ENCODE results near the gene IFT27. TPM values are rescaled to one million over a fixed set of nuclear protein-coding genes. Genes with fewer than 3 reads are reported as not detected.
A peak's percentile ranks its signal among the peaks of the same experiment; 100 is the strongest.

IFT27 gene, protein sequence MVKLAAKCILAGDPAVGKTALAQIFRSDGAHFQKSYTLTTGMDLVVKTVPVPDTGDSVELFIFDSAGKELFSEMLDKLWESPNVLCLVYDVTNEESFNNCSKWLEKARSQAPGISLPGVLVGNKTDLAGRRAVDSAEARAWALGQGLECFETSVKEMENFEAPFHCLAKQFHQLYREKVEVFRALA
- 11.5 to 19.2 TPM (median 18.5 TPM) in 3 replicates for polyA plus RNA-seq
- 5.1 TPM for polyA plus RNA-seq (2011; ENCODE audit: low read depth)
- polyA plus RNA-seq (2011; cell fraction: cytosol; rRNA removed), result 6.9 and 8.3 TPM in 2 replicates
- polyA plus RNA-seq (2011; cell fraction: nucleus; rRNA removed), result 37.0 and 41.5 TPM in 2 replicates
- 14.3 and 19.6 TPM in 2 replicates for polyA plus RNA-seq (2012; ENCODE audit: low replicate concordance)
- 10.2 to 11.8 TPM (median 10.3 TPM) in 3 replicates for polyA minus RNA-seq
- 8.1 TPM for polyA minus RNA-seq (2011; cell fraction: cytosol; rRNA and poly(A)+ RNA removed)
- 6.1 and 10.9 TPM in 2 replicates for polyA minus RNA-seq (2011; cell fraction: nucleus; rRNA and poly(A)+ RNA removed)

DNA sequence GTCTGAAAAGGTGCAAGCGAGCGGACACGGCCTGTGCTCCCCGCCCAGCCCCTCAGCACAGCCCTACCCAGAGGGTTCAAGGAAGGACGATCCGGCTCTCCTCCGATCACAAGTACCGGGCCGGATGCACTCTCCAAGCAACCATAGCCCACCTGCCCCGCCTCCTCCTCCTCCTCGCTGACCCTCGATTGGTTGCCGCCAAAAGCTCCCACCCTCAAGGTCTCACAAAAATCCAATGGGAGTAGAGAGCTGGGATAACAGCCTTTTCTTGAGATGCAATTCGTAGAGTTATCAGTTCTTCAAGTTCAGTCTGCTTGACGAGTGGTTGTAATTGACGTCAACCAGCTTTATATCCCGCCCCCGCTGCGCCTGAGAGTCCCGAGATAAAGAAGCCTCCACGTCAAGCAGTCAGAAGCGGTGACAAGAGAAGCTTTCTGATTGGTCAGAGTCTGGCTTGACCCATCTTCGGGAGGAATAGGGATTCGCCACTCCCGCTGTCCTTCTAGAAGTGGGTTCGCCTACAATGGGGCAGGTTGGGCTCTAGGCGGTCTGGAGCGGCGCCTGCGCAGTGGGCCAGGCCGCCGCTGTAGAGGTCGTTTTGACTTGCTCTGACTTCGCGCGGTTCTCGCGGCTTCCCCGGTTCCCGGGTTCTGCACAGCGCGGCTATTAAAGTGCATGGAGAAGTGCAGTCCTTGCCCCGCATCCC lies at the start of gene IFT27:
TSS of gene IFT27 (minus strand) at position 156 of the 706 bp plus-strand sequence. CDS start 412 bp downstream, outside the sequence.
- Histone ChIP-seq H2AFZ (ENCODE audit: control insufficient read depth, low read length) (peak within 1 kb of the TSS; percentile 85), H3K9me3 (ENCODE audit: control insufficient read depth, low read depth, low read length) (no peaks in the 10 kb centered on the region)
- peak; percentile 98 for FAIRE-seq

DNA sequence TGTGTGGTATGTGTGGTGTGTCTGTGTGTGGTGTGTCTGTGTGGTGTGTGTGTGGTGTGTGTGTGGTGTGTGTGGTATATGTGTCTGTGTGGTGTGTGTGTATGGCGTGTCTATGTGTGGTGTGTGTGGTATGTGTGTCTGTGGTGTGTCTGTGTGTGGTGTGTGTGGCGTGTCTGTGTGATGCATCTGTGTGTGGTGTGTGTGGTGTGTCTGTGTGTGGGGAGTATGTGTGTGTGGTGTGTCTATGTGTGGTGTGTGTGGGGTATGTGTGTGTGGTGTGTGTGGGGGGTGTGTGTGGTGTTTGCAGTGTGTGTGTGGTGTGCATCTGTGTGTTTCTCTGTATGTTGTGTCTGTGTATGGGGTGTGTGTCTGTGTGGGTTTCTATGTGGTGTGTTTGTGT lies 48.7 kb upstream of the IFT27 start:
- FAIRE-seq, result no peak
- no peak for TF ChIP-seq EZH2 (IDR thresholded peaks at IDR 0.05; ENCODE audit: low read length)
- TF ChIP-seq, protein P1, sequence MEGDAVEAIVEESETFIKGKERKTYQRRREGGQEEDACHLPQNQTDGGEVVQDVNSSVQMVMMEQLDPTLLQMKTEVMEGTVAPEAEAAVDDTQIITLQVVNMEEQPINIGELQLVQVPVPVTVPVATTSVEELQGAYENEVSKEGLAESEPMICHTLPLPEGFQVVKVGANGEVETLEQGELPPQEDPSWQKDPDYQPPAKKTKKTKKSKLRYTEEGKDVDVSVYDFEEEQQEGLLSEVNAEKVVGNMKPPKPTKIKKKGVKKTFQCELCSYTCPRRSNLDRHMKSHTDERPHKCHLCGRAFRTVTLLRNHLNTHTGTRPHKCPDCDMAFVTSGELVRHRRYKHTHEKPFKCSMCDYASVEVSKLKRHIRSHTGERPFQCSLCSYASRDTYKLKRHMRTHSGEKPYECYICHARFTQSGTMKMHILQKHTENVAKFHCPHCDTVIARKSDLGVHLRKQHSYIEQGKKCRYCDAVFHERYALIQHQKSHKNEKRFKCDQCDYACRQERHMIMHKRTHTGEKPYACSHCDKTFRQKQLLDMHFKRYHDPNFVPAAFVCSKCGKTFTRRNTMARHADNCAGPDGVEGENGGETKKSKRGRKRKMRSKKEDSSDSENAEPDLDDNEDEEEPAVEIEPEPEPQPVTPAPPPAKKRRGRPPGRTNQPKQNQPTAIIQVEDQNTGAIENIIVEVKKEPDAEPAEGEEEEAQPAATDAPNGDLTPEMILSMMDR (optimal IDR thresholded peaks at IDR 0.05 in 1 of 3, IDR thresholded peaks at IDR 0.05 in 1 of 3, conservative IDR thresholded peaks at IDR 0.05 in 1 of 3; ENCODE audit: extremely low read depth in 1 of 3, insufficient read depth in 2 of 3, low read length in 3 of 3), result no peak

More for the DNA sequence above, at the start of gene IFT27:
- dilution Hi-C loops (cut with MboI; ENCODE audit: extremely low pct_ligation_motif_present, low sequenced_read_pairs), result loop anchor here (10.0 kb wide), 1 partner anchor 59 kb away; no protein-coding TSS in a partner anchor
- Histone ChIP-seq H3K4me2 (ENCODE audit: control insufficient read depth, extremely low read depth, insufficient read depth, low read depth, low read length) (peak within 1 kb of the TSS; percentile 99), H3K36me3 (ENCODE audit: control insufficient read depth in 2 of 2, extremely low read depth in 1 of 2, insufficient read depth in 2 of 2, low read length in 2 of 2) (no peaks in the 10 kb centered on the region), H3K27ac (ENCODE audit: control insufficient read depth, insufficient read depth, low read length) (peak within 1 kb of the TSS; percentile 60), H3K4me1 (ENCODE audit: control insufficient read depth, extremely low read depth, insufficient read depth, low read length) (peaks cover 11% of the 10 kb centered on the region), H3K79me2 (ENCODE audit: control insufficient read depth, insufficient read depth, low read length) (peaks cover 4% of the 10 kb centered on the region), H3K27me3 (ENCODE audit: control insufficient read depth, extremely low read depth, insufficient read depth, low read length) (no peaks in the 10 kb centered on the region), H4K20me1 (ENCODE audit: control insufficient read depth, extremely low read depth, insufficient read depth, low read length) (no peaks in the 10 kb centered on the region), H3K9ac (ENCODE audit: control insufficient read depth, extremely low read depth, insufficient read depth, low read length) (peak within 1 kb of the TSS; percentile 76), H3K9me1 (ENCODE audit: control insufficient read depth, extremely low read depth, insufficient read depth, low read length) (peaks cover 4% of the 10 kb centered on the region), H3K4me3 (ENCODE audit: control insufficient read depth in 2 of 3, extremely low read depth in 1 of 3, insufficient read depth in 2 of 3, low read depth in 1 of 3, low read length in 3 of 3) (peak within 1 kb of the TSS; percentile 79 to 87 (median 85))
- TF ChIP-seq, protein P1 (optimal IDR thresholded peaks at IDR 0.05 in 1 of 3, IDR thresholded peaks at IDR 0.05 in 1 of 3, conservative IDR thresholded peaks at IDR 0.05 in 1 of 3; ENCODE audit: extremely low read depth in 1 of 3, insufficient read depth in 2 of 3, low read length in 3 of 3), result no peak
- no peak for TF ChIP-seq EZH2 (IDR thresholded peaks at IDR 0.05; ENCODE audit: low read length)
- DNase-seq (ENCODE audit: low read depth, low spot score), result peak; percentile 100

More for the DNA sequence above, 48.7 kb upstream of the IFT27 start:
- no peaks in the 10 kb centered on the region for H3K9me1 ChIP-seq (ENCODE audit: control insufficient read depth, extremely low read depth, insufficient read depth, low read length)
- H3K79me2 ChIP-seq (ENCODE audit: control insufficient read depth, insufficient read depth, low read length), result no peaks in the 10 kb centered on the region
- no peak for DNase-seq (ENCODE audit: low read depth, low spot score)
- no peaks in the 10 kb centered on the region for H4K20me1 ChIP-seq (ENCODE audit: control insufficient read depth, extremely low read depth, insufficient read depth, low read length)
- no peak overlapping the region for H3K4me3 ChIP-seq (ENCODE audit: control insufficient read depth in 2 of 3, extremely low read depth in 1 of 3, insufficient read depth in 2 of 3, low read depth in 1 of 3, low read length in 3 of 3)
- no peak overlapping the region for H2AFZ ChIP-seq (ENCODE audit: control insufficient read depth, low read length)
- H3K27ac ChIP-seq (ENCODE audit: control insufficient read depth, insufficient read depth, low read length), result no peak overlapping the region
- H3K4me1 ChIP-seq (ENCODE audit: control insufficient read depth, extremely low read depth, insufficient read depth, low read length), result no peaks in the 10 kb centered on the region
- dilution Hi-C loops (cut with MboI; ENCODE audit: extremely low pct_ligation_motif_present, low sequenced_read_pairs), result no loop called here
- H3K9ac ChIP-seq (ENCODE audit: control insufficient read depth, extremely low read depth, insufficient read depth, low read length), result no peak overlapping the region
- H3K36me3 ChIP-seq (ENCODE audit: control insufficient read depth in 2 of 2, extremely low read depth in 1 of 2, insufficient read depth in 2 of 2, low read length in 2 of 2), result no peaks in the 10 kb centered on the region
- peaks cover 15% of the 10 kb centered on the region for H3K27me3 ChIP-seq (ENCODE audit: control insufficient read depth, extremely low read depth, insufficient read depth, low read length)
- no peaks in the 10 kb centered on the region for H3K9me3 ChIP-seq (ENCODE audit: control insufficient read depth, low read depth, low read length)
- no peak overlapping the region for H3K4me2 ChIP-seq (ENCODE audit: control insufficient read depth, extremely low read depth, insufficient read depth, low read depth, low read length)
